Testis (tissue), 3 donors: ENCODE measurements around the gene TOM1L2. TPM values are rescaled to one million over a fixed set of nuclear protein-coding genes. Genes with fewer than 3 reads are reported as not detected.

Experiments
- DNase-seq: peaks from one replicate; pipeline ENCODE4 v3.0.0-alpha.2; 2019
- H3K27ac ChIP-seq, 2 donors: fragments of 200-600 bp; sonication (generic); one replicate each; pipeline ENCODE4 v1.5.1; 2019
- H3K27me3 ChIP-seq: fragments of 200-600 bp; sonication (generic); one replicate; pipeline ENCODE4 v1.5.1; 2019
- H3K36me3 ChIP-seq: fragments of 200-600 bp; sonication (generic); one replicate; pipeline ENCODE4 v1.5.1; 2017; ENCODE audit warnings: low read depth; ENCODE audit errors: missing control alignments
- H3K4me1 ChIP-seq: fragments of 200-600 bp; sonication (generic); one replicate; pipeline ENCODE4 v1.5.1; 2019
- H3K4me3 ChIP-seq, 2 donors: fragments of 200-600 bp; sonication (generic); one replicate each; pipeline ENCODE4 v1.5.1; 2017 to 2019
- H3K9me3 ChIP-seq: fragments of 200-600 bp; sonication (generic); one replicate; pipeline ENCODE4 v1.5.1; 2017
- POLR2A ChIP-seq: fragments of 450-650 bp; IDR thresholded peaks from one replicate; pipeline ENCODE4 v1.6.1; 2017; ENCODE audit warnings: antibody characterized with exemption, mild to moderate bottlenecking, moderate library complexity
- WGBS, 2 donors: methylation state at CpG; one replicate each; pipeline ENCODE4 v1.1.5; 2018; 5-methylcytosine and 5-hydroxymethylcytosine counted together
- intact Hi-C: fragments of 100-400 bp; cut with DNase I; formaldehyde crosslinking; loops from one replicate; pipeline ENCODE4 v1.15.1; 2023; ENCODE audit warnings: low total_unique reads
- polyA plus RNA-seq: library from polyadenylated mRNA; stranded (reverse); fragments of 350-450 nt; fragmentation: Illumina TruSeq; extraction: RNeasy Lipid Tissue Mini Kit (QIAGEN cat#74804); gene quantifications from one replicate; pipeline ENCODE4 v1.2.3, GENCODE V29; 2014; ENCODE audit warnings: low read depth, low replicate concordance; ENCODE audit not compliant: insufficient read depth
- total RNA-seq, 2 donors: library from RNA; depleted of rRNA; stranded (reverse); fragments of >200 nt; gene quantifications; one replicate each; pipeline ENCODE4 v1.2.3, GENCODE V29; 2016
- TF ChIP-seq, protein P1 (sequence below), 3 experiments: fragments of 450-650 bp in 2 of 3; fragments of 200-600 bp in 1 of 3; sonication (generic) in 1 of 3; IDR thresholded peaks; one replicate each; pipeline ENCODE4 v1.5.1; 2016 to 2019; ENCODE audit warnings: antibody characterized with exemption in 3 of 3, mild to moderate bottlenecking in 2 of 3, moderate library complexity in 1 of 3

TOM1L2 gene
- total and polyA plus RNA-seq, 3 donors from 2014 or later, result 92.4 to 221 (median 218) TPM

DNA sequence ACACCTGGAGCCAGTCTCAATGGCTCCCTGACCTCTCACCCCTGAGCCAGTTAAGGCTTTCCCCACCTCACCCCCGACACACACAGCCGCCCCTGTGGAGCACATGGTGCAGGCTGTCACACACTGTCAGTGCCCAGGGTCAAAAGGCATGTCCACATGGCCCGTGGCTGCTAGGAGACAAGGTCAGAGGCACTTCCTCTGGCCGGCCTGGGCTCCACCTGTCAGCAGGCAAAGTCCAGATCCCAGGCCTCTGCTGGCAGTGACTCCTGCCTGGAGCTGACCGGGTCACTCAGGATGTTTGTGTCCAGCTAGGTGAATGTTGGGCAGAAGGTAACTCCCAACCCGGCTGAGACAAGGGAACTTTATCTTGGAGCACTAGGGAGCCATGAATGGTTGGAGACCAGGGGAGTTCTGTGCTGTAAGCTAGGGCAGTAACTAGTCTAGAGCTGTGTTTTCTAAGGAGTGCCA is 141.4 kb downstream of the TOM1L2 start:
- TF ChIP-seq POLR2A, result no peak
- TF ChIP-seq, protein P1, sequence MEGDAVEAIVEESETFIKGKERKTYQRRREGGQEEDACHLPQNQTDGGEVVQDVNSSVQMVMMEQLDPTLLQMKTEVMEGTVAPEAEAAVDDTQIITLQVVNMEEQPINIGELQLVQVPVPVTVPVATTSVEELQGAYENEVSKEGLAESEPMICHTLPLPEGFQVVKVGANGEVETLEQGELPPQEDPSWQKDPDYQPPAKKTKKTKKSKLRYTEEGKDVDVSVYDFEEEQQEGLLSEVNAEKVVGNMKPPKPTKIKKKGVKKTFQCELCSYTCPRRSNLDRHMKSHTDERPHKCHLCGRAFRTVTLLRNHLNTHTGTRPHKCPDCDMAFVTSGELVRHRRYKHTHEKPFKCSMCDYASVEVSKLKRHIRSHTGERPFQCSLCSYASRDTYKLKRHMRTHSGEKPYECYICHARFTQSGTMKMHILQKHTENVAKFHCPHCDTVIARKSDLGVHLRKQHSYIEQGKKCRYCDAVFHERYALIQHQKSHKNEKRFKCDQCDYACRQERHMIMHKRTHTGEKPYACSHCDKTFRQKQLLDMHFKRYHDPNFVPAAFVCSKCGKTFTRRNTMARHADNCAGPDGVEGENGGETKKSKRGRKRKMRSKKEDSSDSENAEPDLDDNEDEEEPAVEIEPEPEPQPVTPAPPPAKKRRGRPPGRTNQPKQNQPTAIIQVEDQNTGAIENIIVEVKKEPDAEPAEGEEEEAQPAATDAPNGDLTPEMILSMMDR (IDR thresholded peaks at IDR 0.05), result no peak
- no peak overlapping the region for H3K27ac ChIP-seq
- no peak overlapping the region for H3K4me3 ChIP-seq
- WGBS, 2 donors, result 49 to 86% methylated on average over 4 to 5 of the region's 6 CpGs
- intact Hi-C loops, result no loop called here
- H3K4me1 ChIP-seq, result peaks cover 38% of the 10 kb centered on the region
- DNase-seq, result no peak
- no peaks in the 10 kb centered on the region for H3K27me3 ChIP-seq
- no peaks in the 10 kb centered on the region for H3K9me3 ChIP-seq
- H3K36me3 ChIP-seq, result no peaks in the 10 kb centered on the region

DNA sequence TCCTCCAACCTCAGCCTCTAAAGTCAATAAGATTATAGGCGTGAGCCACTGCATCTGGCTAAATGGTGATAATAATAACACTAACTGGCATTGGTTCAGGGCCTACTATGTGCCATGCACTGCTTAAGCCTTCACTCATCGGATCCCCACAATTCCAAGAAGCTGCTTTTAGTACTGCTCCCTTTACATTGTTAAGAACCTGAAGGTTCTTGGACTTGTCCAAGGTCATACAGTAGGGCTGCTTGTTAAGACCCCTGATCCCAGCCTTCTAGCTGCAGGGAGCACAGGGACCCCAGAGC is 142.0 kb downstream of the TOM1L2 start:
- Histone ChIP-seq H3K4me1 (peaks cover 37% of the 10 kb centered on the region), H3K4me3 (no peak overlapping the region), H3K9me3 (no peaks in the 10 kb centered on the region), H3K36me3 (no peaks in the 10 kb centered on the region), H3K27me3 (no peaks in the 10 kb centered on the region), H3K27ac (no peak overlapping the region)
- TF ChIP-seq, protein P1 (IDR thresholded peaks at IDR 0.05), result no peak
- TF ChIP-seq POLR2A, result no peak
- 90 to 100% methylated on average over 2 of the region's 2 CpGs for WGBS, 2 donors
- DNase-seq, result no peak
- intact Hi-C loops, result no loop called here

DNA sequence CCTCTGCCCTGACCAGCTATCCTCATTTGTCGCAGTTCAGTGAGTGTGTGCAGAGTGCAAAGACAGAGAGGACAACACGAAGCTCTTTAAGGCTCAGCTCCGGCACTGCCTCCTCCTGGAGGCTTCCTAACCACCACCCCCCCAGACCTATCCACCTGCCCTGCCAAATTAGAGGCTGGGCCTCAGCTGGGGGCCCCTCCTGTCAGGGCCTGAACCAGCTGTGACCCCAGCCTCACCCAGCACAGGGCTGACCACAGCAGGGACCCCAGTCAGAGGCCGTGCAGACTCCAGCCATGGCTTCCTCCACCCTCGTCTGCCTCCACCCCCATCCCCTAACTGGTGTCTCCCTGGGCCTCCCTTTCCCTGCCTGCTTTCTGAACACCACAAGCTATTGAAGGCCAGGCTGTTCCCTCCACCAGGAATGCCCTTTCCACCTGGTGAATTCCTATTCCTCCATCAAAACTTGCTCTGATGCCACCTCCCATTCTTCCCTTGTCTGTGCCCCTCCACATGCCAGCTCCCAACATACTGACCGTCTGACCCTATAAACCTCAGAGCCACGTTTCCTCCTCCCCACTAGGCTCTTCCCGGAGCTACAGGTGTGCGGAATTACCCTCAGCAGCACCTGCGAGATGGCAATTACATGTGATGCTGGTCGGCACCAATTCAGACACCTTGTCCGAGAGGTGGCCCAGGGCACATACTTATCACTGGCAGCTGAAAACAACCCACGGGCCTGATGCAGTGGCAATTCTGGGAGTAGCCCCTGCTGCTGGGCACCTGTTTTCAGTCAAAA is 144.2 kb downstream of the TOM1L2 start:
- WGBS, 2 donors, result 81 to 82% methylated on average over 12 to 13 of the region's 13 CpGs
- DNase-seq, result no peak
- Histone ChIP-seq H3K36me3 (no peaks in the 10 kb centered on the region), H3K9me3 (no peaks in the 10 kb centered on the region), H3K4me3 (no peak overlapping the region), H3K27ac (no peak overlapping the region), H3K27me3 (no peaks in the 10 kb centered on the region), H3K4me1 (peaks cover 47% of the 10 kb centered on the region)
- intact Hi-C loops, result no loop called here
- TF ChIP-seq, protein P1 (IDR thresholded peaks at IDR 0.05), result no peak
- TF ChIP-seq POLR2A, result no peak

DNA sequence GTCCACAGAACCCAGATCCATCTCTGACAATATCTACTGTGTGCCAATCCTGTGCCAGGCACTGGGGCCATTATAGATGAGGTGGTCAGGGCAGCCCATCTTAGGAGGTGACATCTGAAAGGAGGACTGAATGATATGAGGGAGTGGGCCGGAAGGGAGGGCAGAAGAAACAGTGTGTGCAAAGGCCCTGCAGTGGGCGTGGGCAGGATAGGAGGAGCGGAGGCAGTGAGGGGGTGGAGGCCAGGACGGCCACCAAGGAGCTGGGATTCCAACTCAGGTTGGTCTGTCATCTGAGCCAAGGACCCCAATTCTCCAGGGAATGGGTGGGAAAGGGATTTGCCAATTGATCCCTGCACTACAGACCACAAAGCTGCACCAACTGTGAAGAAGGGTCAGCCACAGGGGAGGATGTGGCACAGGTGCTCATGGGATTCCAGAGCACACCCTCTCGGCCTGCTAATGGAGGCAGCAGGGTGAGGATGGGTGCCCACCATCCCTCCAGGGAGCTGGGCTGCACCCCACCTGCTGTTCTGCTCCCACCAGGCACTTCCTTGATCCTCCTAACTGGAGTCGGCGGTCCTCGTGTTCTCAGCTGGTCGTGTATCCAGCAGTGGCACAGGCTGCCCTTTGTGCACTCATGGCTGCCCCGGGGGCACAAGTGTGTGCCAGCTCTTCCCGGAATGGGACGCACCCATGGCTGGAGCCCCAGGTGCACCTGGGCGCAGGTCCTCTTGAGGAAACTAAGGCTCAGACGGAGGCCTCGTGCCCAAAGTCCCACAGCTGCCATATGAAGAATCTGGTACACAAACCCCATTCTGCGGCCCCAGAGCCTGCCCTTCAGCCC is 145.0 kb downstream of the TOM1L2 start:
- DNase-seq, result no peak
- WGBS, 2 donors, result 87 to 92% methylated on average over 5 to 15 of the region's 16 CpGs
- intact Hi-C loops, result no loop called here
- Histone ChIP-seq H3K27ac (peak overlapping the region in 1 of 2 donors; percentile 10), H3K27me3 (no peaks in the 10 kb centered on the region), H3K36me3 (no peaks in the 10 kb centered on the region), H3K9me3 (no peaks in the 10 kb centered on the region), H3K4me3 (no peak overlapping the region), H3K4me1 (peaks cover 51% of the 10 kb centered on the region)
- TF ChIP-seq, protein P1 (IDR thresholded peaks at IDR 0.05), result no peak
- TF ChIP-seq POLR2A, result no peak
